K562 (cell line): ENCODE results near the gene COL25A1. TPM values are rescaled to one million over a fixed set of nuclear protein-coding genes. Genes with fewer than 3 reads are reported as not detected.

ENCODE experiments used
- FUS ChIP-seq: fragments of 200-400 bp; formaldehyde crosslinking; optimal IDR thresholded peaks from 2 replicates; pipeline ENCODE3; 2017; ENCODE audit warnings: low read depth, low read length
- KDM2B ChIP-seq: fragments of 250-450 bp; sonication (Bioruptor Pico); IDR thresholded peaks from 2 replicates; pipeline ENCODE4 v1.8.0; 2021; ENCODE audit warnings: mild to moderate bottlenecking, moderate library complexity
- KDM4B ChIP-seq, 2 experiments: fragments of 450-650 bp in 1 of 2; sonication (generic) in 1 of 2; IDR thresholded peaks; 2 replicates each; pipeline ENCODE4 v1.6.1; 2016 to 2017; ENCODE audit warnings: borderline replicate concordance in 2 of 2, antibody characterized with exemption in 1 of 2, low read depth in 1 of 2, mild to moderate bottlenecking in 1 of 2
- PTRF ChIP-seq: fragments of 450-650 bp; IDR thresholded peaks from 2 replicates; pipeline ENCODE4 v1.6.1; 2016; ENCODE audit warnings: mild to moderate bottlenecking, missing genetic modification characterization, missing compliant biosample characterization
- PTTG1 ChIP-seq: fragments of 450-650 bp; IDR thresholded peaks from 2 replicates; pipeline ENCODE4 v1.6.1; 2016; ENCODE audit warnings: low read depth, mild to moderate bottlenecking, missing genetic modification characterization, missing compliant biosample characterization
- SAFB ChIP-seq: fragments of 200-400 bp; formaldehyde crosslinking; IDR thresholded peaks from 2 replicates; pipeline ENCODE4 v1.6.1; 2017; ENCODE audit warnings: low read depth, low read length, borderline replicate concordance
- SLC30A9 ChIP-seq: fragments of 250-450 bp; sonication (Bioruptor Pico); IDR thresholded peaks from 2 replicates; pipeline ENCODE4 v1.8.0; 2022; ENCODE audit warnings: mild to moderate bottlenecking, moderate library complexity
- SRF ChIP-seq, 2 experiments: fragments of 250-450, 450-650 bp in 1 of 2; sonication (Bioruptor Pico) in 1 of 2; sonication (generic) in 1 of 2; formaldehyde crosslinking; IDR thresholded peaks; 2 replicates each; pipeline versions ENCODE4 v1.5.0 to v1.5.1; 2020 to 2022; ENCODE audit warnings: mild to moderate bottlenecking in 1 of 2, missing genetic modification reagents in 1 of 2
- XRCC3 ChIP-seq: fragments of 450-650 bp; IDR thresholded peaks from 2 replicates; pipeline ENCODE4 v1.6.1; 2017; ENCODE audit warnings: mild to moderate bottlenecking, moderate library complexity
- ZNF584 ChIP-seq: fragments of 200-800 bp; sonication (Bioruptor generic); IDR thresholded peaks from 2 replicates; pipeline ENCODE4 v1.6.1; 2016; ENCODE audit warnings: low read depth, mild to moderate bottlenecking, missing genetic modification characterization, missing compliant biosample characterization
- ZNF695 ChIP-seq: fragments of 450-650 bp; formaldehyde crosslinking; IDR thresholded peaks from 2 replicates; pipeline ENCODE4 v1.4.0; 2020; ENCODE audit warnings: mild to moderate bottlenecking, moderate library complexity
- ZZZ3 ChIP-seq: fragments of 450-650 bp; IDR thresholded peaks from 2 replicates; pipeline ENCODE4 v1.6.1; 2016; ENCODE audit warnings: antibody characterized with exemption, mild to moderate bottlenecking, moderate library complexity
- polyA plus RNA-seq, 8 experiments: library from polyadenylated mRNA; depleted of rRNA in 4 of 8; stranded (reverse) in 5 of 8; unstranded in 3 of 8; fragments of >200 nt; fragmentation: Nextera tagmentation in 2 of 8; fragmentation: Illumina TruSeq in 1 of 8; extraction: Ambion mirVana in 2 of 8; extraction: Trizol in 1 of 8; gene quantifications; 2 replicates each; pipeline versions ENCODE4 v1.2.1 to v1.2.3, GENCODE V29; 2011 to 2014; ENCODE audit warnings: inconsistent platforms in 1 of 8, missing spikeins in 1 of 8
- total RNA-seq, 7 experiments: library from RNA; depleted of rRNA in 6 of 7; stranded (reverse); fragments of >200 nt in 6 of 7; fragmentation: Illumina TruSeq in 2 of 7; extraction: Trizol in 2 of 7; gene quantifications; 2 replicates each; pipeline versions ENCODE4 v1.2.1 to v1.2.3, GENCODE V29; 2011 to 2021; ENCODE audit warnings: low replicate concordance in 1 of 7
- TF ChIP-seq, protein P1 (sequence below): fragments of 200-800 bp; sonication (Bioruptor generic); IDR thresholded peaks from 2 replicates; pipeline ENCODE4 v1.6.1; 2016; ENCODE audit warnings: missing genetic modification characterization, missing compliant biosample characterization
- TF ChIP-seq, protein P2 (sequence below): fragments of 450-650 bp; IDR thresholded peaks from 2 replicates; pipeline ENCODE4 v1.6.1; 2017; ENCODE audit warnings: antibody characterized with exemption, mild to moderate bottlenecking
- TF ChIP-seq, protein P3 (sequence below): fragments of 450-650 bp; formaldehyde crosslinking; IDR thresholded peaks from 2 replicates; pipeline ENCODE4 v1.4.0; 2022; ENCODE audit warnings: missing genetic modification characterization
- TF ChIP-seq, protein P4 (sequence below), 2 experiments: fragments of 450-650 bp; conservative IDR thresholded peaks; 2 replicates each; pipeline ENCODE4 v1.6.1; 2017; ENCODE audit warnings: mild to moderate bottlenecking in 2 of 2, moderate library complexity in 2 of 2

COL25A1 gene
- total and polyA plus RNA-seq, 9 of the 15 experiments (the other 6 are each of a cell fraction or from before 2014, with no cell fraction given): 0.03 to 0.62 (median 0.27) TPM

DNA sequence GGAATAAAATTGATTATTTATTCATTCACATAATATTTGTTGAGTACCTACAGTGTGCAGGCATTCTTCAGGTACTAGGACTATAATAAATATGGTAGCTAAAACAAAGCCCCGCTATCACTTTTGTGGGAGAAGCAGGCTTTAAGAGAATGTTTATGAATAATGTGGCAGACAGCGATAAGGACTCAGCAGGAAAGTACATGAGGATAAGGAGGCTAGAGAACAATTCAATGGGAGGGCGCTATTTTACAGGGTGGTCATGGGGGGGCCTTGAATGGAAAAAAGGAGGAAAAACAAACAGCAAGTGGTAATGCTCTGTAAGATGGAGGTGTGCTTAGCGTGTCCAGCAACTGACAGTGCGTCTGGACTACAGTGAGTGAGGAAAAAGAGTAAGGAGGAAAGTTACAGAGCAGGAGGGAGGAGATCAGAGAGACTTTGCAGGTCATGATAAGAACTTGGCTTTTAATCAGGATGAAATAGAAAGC lies 275.4 kb downstream of the COL25A1 start (continued):
- TF ChIP-seq, protein P1, sequence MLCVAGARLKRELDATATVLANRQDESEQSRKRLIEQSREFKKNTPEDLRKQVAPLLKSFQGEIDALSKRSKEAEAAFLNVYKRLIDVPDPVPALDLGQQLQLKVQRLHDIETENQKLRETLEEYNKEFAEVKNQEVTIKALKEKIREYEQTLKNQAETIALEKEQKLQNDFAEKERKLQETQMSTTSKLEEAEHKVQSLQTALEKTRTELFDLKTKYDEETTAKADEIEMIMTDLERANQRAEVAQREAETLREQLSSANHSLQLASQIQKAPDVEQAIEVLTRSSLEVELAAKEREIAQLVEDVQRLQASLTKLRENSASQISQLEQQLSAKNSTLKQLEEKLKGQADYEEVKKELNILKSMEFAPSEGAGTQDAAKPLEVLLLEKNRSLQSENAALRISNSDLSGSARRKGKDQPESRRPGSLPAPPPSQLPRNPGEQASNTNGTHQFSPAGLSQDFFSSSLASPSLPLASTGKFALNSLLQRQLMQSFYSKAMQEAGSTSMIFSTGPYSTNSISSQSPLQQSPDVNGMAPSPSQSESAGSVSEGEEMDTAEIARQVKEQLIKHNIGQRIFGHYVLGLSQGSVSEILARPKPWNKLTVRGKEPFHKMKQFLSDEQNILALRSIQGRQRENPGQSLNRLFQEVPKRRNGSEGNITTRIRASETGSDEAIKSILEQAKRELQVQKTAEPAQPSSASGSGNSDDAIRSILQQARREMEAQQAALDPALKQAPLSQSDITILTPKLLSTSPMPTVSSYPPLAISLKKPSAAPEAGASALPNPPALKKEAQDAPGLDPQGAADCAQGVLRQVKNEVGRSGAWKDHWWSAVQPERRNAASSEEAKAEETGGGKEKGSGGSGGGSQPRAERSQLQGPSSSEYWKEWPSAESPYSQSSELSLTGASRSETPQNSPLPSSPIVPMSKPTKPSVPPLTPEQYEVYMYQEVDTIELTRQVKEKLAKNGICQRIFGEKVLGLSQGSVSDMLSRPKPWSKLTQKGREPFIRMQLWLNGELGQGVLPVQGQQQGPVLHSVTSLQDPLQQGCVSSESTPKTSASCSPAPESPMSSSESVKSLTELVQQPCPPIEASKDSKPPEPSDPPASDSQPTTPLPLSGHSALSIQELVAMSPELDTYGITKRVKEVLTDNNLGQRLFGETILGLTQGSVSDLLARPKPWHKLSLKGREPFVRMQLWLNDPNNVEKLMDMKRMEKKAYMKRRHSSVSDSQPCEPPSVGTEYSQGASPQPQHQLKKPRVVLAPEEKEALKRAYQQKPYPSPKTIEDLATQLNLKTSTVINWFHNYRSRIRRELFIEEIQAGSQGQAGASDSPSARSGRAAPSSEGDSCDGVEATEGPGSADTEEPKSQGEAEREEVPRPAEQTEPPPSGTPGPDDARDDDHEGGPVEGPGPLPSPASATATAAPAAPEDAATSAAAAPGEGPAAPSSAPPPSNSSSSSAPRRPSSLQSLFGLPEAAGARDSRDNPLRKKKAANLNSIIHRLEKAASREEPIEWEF (CRISPR knock-in tag): no peak
- TF ChIP-seq PTRF (tag) (no peak), SAFB (no peak), FUS (no peak), SRF (CRISPR knock-in tag; IDR thresholded peaks at IDR 0.05) (no peak), KDM4B (IDR thresholded peaks at IDR 0.05; ENCODE audit: borderline replicate concordance in 2 of 2, low read depth in 1 of 2) (no peak), KDM2B (CRISPR knock-in tag) (no peak), PTTG1 (tag) (no peak), ZNF695 (CRISPR knock-in tag) (no peak), SLC30A9 (CRISPR knock-in tag) (no peak), XRCC3 (no peak), ZNF584 (CRISPR knock-in tag) (no peak), ZZZ3 (no peak)
- TF ChIP-seq, protein P2, sequence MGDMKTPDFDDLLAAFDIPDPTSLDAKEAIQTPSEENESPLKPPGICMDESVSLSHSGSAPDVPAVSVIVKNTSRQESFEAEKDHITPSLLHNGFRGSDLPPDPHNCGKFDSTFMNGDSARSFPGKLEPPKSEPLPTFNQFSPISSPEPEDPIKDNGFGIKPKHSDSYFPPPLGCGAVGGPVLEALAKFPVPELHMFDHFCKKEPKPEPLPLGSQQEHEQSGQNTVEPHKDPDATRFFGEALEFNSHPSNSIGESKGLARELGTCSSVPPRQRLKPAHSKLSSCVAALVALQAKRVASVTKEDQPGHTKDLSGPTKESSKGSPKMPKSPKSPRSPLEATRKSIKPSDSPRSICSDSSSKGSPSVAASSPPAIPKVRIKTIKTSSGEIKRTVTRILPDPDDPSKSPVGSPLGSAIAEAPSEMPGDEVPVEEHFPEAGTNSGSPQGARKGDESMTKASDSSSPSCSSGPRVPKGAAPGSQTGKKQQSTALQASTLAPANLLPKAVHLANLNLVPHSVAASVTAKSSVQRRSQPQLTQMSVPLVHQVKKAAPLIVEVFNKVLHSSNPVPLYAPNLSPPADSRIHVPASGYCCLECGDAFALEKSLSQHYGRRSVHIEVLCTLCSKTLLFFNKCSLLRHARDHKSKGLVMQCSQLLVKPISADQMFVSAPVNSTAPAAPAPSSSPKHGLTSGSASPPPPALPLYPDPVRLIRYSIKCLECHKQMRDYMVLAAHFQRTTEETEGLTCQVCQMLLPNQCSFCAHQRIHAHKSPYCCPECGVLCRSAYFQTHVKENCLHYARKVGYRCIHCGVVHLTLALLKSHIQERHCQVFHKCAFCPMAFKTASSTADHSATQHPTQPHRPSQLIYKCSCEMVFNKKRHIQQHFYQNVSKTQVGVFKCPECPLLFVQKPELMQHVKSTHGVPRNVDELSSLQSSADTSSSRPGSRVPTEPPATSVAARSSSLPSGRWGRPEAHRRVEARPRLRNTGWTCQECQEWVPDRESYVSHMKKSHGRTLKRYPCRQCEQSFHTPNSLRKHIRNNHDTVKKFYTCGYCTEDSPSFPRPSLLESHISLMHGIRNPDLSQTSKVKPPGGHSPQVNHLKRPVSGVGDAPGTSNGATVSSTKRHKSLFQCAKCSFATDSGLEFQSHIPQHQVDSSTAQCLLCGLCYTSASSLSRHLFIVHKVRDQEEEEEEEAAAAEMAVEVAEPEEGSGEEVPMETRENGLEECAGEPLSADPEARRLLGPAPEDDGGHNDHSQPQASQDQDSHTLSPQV: no peak
- TF ChIP-seq, protein P3, sequence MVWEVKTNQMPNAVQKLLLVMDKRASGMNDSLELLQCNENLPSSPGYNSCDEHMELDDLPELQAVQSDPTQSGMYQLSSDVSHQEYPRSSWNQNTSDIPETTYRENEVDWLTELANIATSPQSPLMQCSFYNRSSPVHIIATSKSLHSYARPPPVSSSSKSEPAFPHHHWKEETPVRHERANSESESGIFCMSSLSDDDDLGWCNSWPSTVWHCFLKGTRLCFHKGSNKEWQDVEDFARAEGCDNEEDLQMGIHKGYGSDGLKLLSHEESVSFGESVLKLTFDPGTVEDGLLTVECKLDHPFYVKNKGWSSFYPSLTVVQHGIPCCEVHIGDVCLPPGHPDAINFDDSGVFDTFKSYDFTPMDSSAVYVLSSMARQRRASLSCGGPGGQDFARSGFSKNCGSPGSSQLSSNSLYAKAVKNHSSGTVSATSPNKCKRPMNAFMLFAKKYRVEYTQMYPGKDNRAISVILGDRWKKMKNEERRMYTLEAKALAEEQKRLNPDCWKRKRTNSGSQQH (CRISPR knock-in tag): no peak
- TF ChIP-seq, protein P4, sequence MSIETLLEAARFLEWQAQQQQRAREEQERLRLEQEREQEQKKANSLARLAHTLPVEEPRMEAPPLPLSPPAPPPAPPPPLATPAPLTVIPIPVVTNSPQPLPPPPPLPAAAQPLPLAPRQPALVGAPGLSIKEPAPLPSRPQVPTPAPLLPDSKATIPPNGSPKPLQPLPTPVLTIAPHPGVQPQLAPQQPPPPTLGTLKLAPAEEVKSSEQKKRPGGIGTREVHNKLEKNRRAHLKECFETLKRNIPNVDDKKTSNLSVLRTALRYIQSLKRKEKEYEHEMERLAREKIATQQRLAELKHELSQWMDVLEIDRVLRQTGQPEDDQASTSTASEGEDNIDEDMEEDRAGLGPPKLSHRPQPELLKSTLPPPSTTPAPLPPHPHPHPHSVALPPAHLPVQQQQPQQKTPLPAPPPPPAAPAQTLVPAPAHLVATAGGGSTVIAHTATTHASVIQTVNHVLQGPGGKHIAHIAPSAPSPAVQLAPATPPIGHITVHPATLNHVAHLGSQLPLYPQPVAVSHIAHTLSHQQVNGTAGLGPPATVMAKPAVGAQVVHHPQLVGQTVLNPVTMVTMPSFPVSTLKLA (conservative IDR thresholded peaks at IDR 0.05): peak in 1 of 2 experiments; percentile 49; a peak in 1 of 4 replicates
